HL-60 (cell line): ENCODE measurements around the gene RP2.

Source experiments
- DNase-seq, 2 experiments: peaks; one replicate each; pipeline ENCODE4 v3.0.0-alpha.2; 2010 to 2020; ENCODE audit warnings: low read depth in 1 of 2, low spot score in 1 of 2
- H3K27ac ChIP-seq: fragments of 250-450 bp; sonication (Bioruptor Pico); replicated peaks from 2 replicates; pipeline ENCODE4 v1.5.1; 2020; ENCODE audit warnings: mild to moderate bottlenecking, moderate library complexity
- H3K27me3 ChIP-seq: fragments of 250-450 bp; sonication (Bioruptor Pico); 2 replicates; pipeline ENCODE4 v1.5.1; 2021; ENCODE audit warnings: mild to moderate bottlenecking, moderate library complexity; ENCODE audit not compliant: insufficient read depth, poor library complexity, severe bottlenecking
- H3K4me3 ChIP-seq: replicated peaks from 2 replicates; pipeline ENCODE4 v1.5.1; 2011; ENCODE audit warnings: mild to moderate bottlenecking, control low read depth, low read length; ENCODE audit not compliant: insufficient read depth
- CTCF ChIP-seq: IDR thresholded peaks from one replicate; pipeline ENCODE4 v1.5.1; 2011; ENCODE audit warnings: low read length, control low read depth, inconsistent platforms; ENCODE audit not compliant: insufficient read depth
- GABPA ChIP-seq: IDR thresholded peaks from 2 replicates; pipeline ENCODE4 v1.6.1; 2012; ENCODE audit warnings: low read depth
- POLR2AphosphoS5 ChIP-seq: IDR thresholded peaks from 2 replicates; pipeline ENCODE4 v1.6.1; 2012; ENCODE audit warnings: low read depth
- REST ChIP-seq: IDR thresholded peaks from 2 replicates; pipeline ENCODE4 v1.6.1; 2012; ENCODE audit warnings: low read depth; ENCODE audit not compliant: insufficient replicate concordance
- SPI1 ChIP-seq: IDR thresholded peaks from 2 replicates; pipeline ENCODE4 v1.6.1; 2012; ENCODE audit warnings: low read depth, mild to moderate bottlenecking, borderline replicate concordance

RP2 gene

DNA sequence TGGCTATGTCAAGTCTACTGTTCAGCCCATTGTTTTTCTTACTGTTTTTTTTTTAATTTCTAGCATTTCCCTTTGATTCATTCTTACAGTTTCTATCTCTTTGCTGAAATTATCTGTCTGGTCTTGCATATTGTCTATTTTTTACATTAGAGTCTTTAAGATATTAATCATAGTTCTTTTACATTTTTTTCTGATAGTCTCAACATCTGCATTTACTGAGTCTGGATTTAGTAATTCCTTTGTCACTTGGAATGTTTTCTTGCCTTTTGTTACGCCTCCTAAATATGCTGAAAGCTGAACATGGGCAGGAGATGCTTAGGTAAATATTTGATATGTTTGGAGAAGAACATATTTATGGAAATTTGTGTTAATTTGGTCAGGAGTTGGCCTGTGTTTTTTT is 85.8 kb downstream of the RP2 start:
- H3K4me3 ChIP-seq: no peak overlapping the region
- H3K27me3 ChIP-seq: no peaks in the 10 kb centered on the region
- H3K27ac ChIP-seq: no peak overlapping the region
- no peak for DNase-seq
- no peak for TF ChIP-seq SPI1
- TF ChIP-seq POLR2AphosphoS5: no peak
- no peak for TF ChIP-seq GABPA
- TF ChIP-seq REST: no peak
- no peak for TF ChIP-seq CTCF

- TF ChIP-seq REST: no peak
- TF ChIP-seq GABPA: no peak
- TF ChIP-seq POLR2AphosphoS5: no peak
- no peak for TF ChIP-seq SPI1
- no peak for TF ChIP-seq CTCF
- H3K27ac ChIP-seq: no peak overlapping the region
- no peaks in the 10 kb centered on the region for H3K27me3 ChIP-seq
- no peak overlapping the region for H3K4me3 ChIP-seq
- no peak for DNase-seq
Observed at GRCh38 chrX:46927718-46928117, 90.9 kb downstream of the RP2 start.

DNA sequence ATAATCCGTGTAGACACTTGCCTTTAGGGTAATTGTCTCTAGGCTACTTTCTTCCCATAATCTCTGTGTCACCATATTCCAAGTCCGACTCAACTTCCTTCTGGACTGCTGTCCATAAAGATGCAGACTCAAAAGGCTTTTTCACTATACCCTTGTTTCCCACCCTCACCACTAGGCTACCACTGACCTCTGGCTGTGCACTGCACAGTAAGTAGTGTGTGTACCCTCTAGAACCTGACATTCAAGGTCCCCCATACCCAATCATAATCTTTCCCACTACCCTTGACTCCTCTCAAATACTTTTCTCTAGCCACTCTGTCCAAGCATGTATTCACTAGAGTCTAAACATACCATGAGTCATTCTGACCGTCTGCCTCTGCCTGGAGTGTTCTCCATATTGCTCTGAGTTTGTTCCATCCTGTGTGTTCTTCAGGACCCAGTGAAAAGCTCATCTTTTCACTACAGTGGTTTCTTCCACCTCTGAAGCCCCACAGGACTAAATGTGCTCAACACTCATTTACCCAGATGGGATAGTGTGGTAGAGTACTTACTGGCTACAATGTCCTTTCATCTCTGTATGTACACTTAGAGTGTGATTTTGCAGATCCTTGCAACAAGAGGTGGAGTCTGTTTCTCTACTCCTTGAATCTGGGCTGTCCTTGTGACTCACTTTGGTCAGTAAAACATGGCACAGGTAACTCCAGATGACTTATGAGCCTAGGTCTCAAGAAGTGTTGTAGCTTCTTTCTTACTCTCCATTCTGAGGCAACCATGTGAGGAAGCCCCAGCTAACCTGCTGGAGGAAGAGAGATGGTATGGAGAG is 92.8 kb downstream of the RP2 start:
- no peak overlapping the region for H3K27ac ChIP-seq
- H3K27me3 ChIP-seq: no peaks in the 10 kb centered on the region
- H3K4me3 ChIP-seq: no peak overlapping the region
- DNase-seq: no peak
- TF ChIP-seq REST: no peak
- TF ChIP-seq POLR2AphosphoS5: no peak
- TF ChIP-seq SPI1: no peak
- no peak for TF ChIP-seq CTCF
- no peak for TF ChIP-seq GABPA
